HG03457 (cell line): ENCODE measurements around the gene GSG1L.

Source experiments
- ATAC-seq: cut with Tn5 transposase; IDR thresholded peaks from one replicate; pipeline ENCODE4 v1.9.1; 2021; ENCODE audit warnings: moderate number of reproducible peaks; ENCODE audit not compliant: unreplicated experiment

GSG1L gene

DNA sequence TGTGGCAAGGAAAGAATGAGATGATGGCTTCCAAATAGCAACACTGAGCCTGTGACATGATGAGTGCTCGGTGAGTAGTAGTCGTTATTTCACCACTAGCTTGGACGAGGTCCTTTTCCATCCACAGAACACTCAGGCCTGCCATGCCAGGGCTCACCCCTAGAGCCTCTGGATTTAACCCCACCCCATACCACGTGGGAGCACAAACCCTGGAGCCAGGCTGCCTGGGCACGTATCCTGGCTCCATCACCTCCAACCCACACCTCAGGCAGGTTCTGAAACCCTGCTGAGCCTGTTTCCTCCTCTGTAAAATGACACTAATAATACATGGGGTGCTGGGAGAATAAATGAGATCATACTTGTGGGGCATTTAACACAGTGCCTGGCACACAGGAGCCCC is 321.2 kb downstream of the GSG1L start:
- no peak for ATAC-seq

DNA sequence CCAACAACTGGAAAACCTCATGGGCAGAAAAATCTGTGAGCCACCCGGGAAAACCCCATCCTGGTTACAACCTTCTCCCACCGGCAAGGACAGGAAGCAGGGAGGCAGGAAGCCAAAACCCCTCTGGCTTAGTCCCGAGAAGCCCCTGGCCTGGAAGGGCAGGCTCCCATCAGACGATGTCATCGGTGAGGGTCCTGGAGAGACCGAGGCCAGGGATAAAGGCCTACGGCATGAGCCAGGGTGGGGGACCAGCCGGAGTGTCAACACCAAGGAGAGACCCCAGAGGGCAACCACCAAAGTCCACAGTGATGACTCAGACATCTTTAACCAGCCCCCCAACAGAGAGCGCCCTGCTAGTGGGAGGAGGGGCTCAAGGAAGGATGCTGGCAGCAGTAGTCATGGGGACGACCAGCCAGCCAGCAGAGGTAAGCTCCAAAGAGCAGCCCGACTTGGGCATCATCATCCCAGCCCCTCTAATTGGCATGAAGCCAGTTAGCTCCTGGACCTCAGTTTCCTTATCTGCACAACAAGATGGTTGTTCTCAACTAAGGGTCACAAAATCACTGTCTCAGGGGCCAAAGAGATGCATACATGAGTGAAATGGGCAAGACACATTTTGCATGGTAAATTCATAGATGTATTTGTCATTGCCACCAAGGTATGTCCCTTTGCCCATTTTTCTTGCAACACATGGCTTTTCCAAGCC is 322.9 kb downstream of the GSG1L start:
- no peak for ATAC-seq

DNA sequence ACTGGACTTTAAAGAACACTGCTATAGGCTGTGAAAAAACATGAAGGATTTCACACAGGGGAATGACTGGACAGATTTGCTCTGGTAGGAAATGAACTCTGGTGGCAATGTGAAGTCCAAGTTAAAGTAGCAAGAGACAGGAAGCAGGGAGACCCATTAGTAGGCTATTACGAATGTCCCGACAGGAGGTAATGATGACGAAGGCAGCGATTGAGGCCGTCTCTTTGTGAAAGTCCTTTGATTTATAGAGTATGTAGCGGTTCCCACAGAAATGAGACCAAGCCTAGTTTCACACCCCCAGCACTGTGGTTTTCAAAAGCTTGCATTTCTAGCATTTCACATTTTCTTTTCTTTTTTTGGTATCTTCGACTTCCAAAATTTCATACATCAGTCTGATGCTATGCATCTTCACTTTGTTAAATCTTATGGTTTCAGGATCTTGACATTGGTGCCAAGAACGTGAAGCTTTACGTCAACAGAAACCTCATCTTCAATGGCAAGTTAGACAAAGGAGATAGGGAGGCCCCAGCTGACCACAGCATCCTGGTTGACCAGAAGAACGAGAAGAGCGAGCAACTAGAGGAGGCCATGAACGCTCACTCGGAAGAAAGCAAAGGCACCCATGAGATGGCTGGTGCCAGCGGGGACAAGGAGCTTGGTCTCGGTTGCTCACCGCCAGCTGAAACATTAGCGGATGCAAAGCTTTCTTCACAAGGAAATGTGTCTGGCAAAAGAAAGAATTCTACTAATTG is 323.7 kb downstream of the GSG1L start:
- ATAC-seq = no peak

DNA sequence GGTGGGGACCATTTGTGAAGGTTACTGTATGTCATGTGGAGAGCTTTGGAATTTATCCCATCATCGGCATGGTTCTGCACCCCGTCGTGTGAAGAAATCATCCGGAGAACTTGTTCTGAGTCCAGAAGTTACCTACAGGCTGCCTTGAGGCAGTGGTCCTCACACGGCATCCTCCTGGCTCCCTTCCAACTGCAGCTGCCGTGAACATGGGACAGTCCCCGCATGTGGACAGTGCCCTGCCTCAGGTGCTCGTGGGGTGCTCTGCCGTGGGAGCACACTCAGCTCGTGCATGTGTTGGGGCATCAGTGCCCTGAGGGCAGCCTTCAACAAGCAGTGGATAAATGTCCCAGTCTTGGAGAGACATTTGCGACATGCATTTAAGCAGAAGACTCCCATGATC is 324.9 kb downstream of the GSG1L start:
- ATAC-seq = no peak
